Right ventricle myocardium inferior (tissue), 1 donor: ENCODE measurements around the gene MYO1H. TPM values are rescaled to one million over a fixed set of nuclear protein-coding genes. Genes with fewer than 3 reads are reported as not detected.

Experiments used
- ATAC-seq: fragments of 200-7000 bp; cut with Tn5 transposase; one replicate; pipeline ENCODE4 v1.9.1; 2020; ENCODE audit warnings: mild to moderate bottlenecking, moderate library complexity
- DNase-seq: peaks from one replicate; pipeline ENCODE4 v3.0.0; 2021; ENCODE audit errors: missing footprints
- intact Hi-C: fragments of 100-400 bp; cut with DNase I; formaldehyde crosslinking; loops from one replicate; pipeline ENCODE4 v1.11.0; 2022
- total RNA-seq: library from RNA; stranded (reverse); fragmentation: NEBNext Ultra II Directional; extraction: Animal tissue kit (Norgen Biotek cat#: 25700); gene quantifications from one replicate; pipeline ENCODE4 v1.2.1, GENCODE V29; 2021
- donor health status: DM: no; HTN: yes; CAD: no; lungs with severe emphysema.

MYO1H gene
- total RNA-seq, 1 donor from 2014 or later = 0.16 TPM

GRCh38 chr12:109495012-109495411 lies 147.3 kb downstream of the MYO1H start:
- ATAC-seq = no peak
- DNase-seq = no peak
- intact Hi-C loops = no loop called here

- intact Hi-C loops = no loop called here
- ATAC-seq (no peak), DNase-seq (no peak)
These were observed 148.6 kb downstream of the MYO1H start for GRCh38 chr12:109496306-109496705.

- intact Hi-C loops = no loop called here
- ATAC-seq (no peak), DNase-seq (no peak)
These were observed 150.0 kb downstream of the MYO1H start for GRCh38 chr12:109497675-109498074.

Other genes with a start within 250 kb of the MYO1H start
- 150 TPM for gene ACACB, start 231.3 kb upstream of the MYO1H start, total RNA-seq
- not detected for gene FOXN4, start 38.6 kb upstream of the MYO1H start, total RNA-seq
- 32.2 TPM for gene KCTD10, start 129.4 kb downstream of the MYO1H start, total RNA-seq
- 56.1 TPM for gene UBE3B, start 129.7 kb downstream of the MYO1H start, total RNA-seq
- 61.7 TPM for gene MMAB, start 225.6 kb downstream of the MYO1H start, total RNA-seq
- gene MVK, start 225.9 kb downstream of the MYO1H start, total RNA-seq = 11.8 TPM